ENCODE measurements around the gene CNPY1.

GRCh38 chr7:155454183-155455112 lies 91.9 kb downstream of the CNPY1 start:
- TF ChIP-seq, protein P1, sequence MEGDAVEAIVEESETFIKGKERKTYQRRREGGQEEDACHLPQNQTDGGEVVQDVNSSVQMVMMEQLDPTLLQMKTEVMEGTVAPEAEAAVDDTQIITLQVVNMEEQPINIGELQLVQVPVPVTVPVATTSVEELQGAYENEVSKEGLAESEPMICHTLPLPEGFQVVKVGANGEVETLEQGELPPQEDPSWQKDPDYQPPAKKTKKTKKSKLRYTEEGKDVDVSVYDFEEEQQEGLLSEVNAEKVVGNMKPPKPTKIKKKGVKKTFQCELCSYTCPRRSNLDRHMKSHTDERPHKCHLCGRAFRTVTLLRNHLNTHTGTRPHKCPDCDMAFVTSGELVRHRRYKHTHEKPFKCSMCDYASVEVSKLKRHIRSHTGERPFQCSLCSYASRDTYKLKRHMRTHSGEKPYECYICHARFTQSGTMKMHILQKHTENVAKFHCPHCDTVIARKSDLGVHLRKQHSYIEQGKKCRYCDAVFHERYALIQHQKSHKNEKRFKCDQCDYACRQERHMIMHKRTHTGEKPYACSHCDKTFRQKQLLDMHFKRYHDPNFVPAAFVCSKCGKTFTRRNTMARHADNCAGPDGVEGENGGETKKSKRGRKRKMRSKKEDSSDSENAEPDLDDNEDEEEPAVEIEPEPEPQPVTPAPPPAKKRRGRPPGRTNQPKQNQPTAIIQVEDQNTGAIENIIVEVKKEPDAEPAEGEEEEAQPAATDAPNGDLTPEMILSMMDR (IDR thresholded peaks at IDR 0.05) = no peak
- TF ChIP-seq EZH2 (IDR thresholded peaks at IDR 0.05; ENCODE audit: borderline replicate concordance, insufficient read depth, low read depth, low read length, poor library complexity, severe bottlenecking) = peak; percentile 6
